Nephron (organoid): ENCODE measurements around the gene C1orf174.

Source experiments
- H3K27ac Mint-ChIP-seq, 3 experiments: 2 replicates each; pipeline ENCODE4 v1.8.0; 2020; ENCODE audit warnings: mixed read lengths in 3 of 3, mild to moderate bottlenecking in 2 of 3, moderate library complexity in 1 of 3
- H3K27me3 Mint-ChIP-seq: 2 replicates; pipeline ENCODE4 v1.8.0; 2021; ENCODE audit warnings: low read depth, mild to moderate bottlenecking, moderate library complexity, mixed read lengths
- H3K36me3 Mint-ChIP-seq: 2 replicates; pipeline ENCODE4 v1.8.0; 2020; ENCODE audit warnings: low read depth, mixed read lengths
- H3K4me1 Mint-ChIP-seq: 2 replicates; pipeline ENCODE4 v1.8.0; 2020; ENCODE audit warnings: mixed read lengths
- H3K4me3 Mint-ChIP-seq, 3 experiments: 2 replicates each; pipeline ENCODE4 v1.8.0; 2020; ENCODE audit warnings: mild to moderate bottlenecking in 3 of 3, mixed read lengths in 3 of 3, moderate library complexity in 2 of 3
- H3K9me3 Mint-ChIP-seq: 2 replicates; pipeline ENCODE4 v1.8.0; 2020; ENCODE audit warnings: mixed read lengths
- TF ChIP-seq, protein P1 (sequence below), 3 experiments: fragments of 200-600 bp; sonication (generic); IDR thresholded peaks; one replicate each; pipeline ENCODE4 v1.5.0; 2021; ENCODE audit warnings: antibody characterized with exemption in 3 of 3; ENCODE audit not compliant: unreplicated experiment in 3 of 3

The C1orf174 gene

GRCh38 chr1:3896396-3897000 is 3.6 kb downstream of the C1orf174 start:
- Mint-ChIP-seq H3K27ac (no peak overlapping the region), H3K9me3 (peaks cover 16% of the 10 kb centered on the region), H3K4me3 (peak overlapping the region; percentile 10 to 57 (median 39)), H3K4me1 (peaks cover 11% of the 10 kb centered on the region), H3K36me3 (peaks cover 47% of the 10 kb centered on the region), H3K27me3 (no peaks in the 10 kb centered on the region)
- TF ChIP-seq, protein P1, sequence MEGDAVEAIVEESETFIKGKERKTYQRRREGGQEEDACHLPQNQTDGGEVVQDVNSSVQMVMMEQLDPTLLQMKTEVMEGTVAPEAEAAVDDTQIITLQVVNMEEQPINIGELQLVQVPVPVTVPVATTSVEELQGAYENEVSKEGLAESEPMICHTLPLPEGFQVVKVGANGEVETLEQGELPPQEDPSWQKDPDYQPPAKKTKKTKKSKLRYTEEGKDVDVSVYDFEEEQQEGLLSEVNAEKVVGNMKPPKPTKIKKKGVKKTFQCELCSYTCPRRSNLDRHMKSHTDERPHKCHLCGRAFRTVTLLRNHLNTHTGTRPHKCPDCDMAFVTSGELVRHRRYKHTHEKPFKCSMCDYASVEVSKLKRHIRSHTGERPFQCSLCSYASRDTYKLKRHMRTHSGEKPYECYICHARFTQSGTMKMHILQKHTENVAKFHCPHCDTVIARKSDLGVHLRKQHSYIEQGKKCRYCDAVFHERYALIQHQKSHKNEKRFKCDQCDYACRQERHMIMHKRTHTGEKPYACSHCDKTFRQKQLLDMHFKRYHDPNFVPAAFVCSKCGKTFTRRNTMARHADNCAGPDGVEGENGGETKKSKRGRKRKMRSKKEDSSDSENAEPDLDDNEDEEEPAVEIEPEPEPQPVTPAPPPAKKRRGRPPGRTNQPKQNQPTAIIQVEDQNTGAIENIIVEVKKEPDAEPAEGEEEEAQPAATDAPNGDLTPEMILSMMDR (IDR thresholded peaks at IDR 0.05; ENCODE audit: unreplicated experiment in 3 of 3), result no peak

- peak overlapping the region; percentile 21 to 51 (median 39) for H3K4me3 Mint-ChIP-seq
- peaks cover 48% of the 10 kb centered on the region for H3K36me3 Mint-ChIP-seq
- H3K27me3 Mint-ChIP-seq, result no peaks in the 10 kb centered on the region
- H3K9me3 Mint-ChIP-seq, result peaks cover 16% of the 10 kb centered on the region
- H3K4me1 Mint-ChIP-seq, result peaks cover 11% of the 10 kb centered on the region
- TF ChIP-seq, protein P1 (IDR thresholded peaks at IDR 0.05; ENCODE audit: unreplicated experiment in 3 of 3), result no peak
- no peak overlapping the region for H3K27ac Mint-ChIP-seq
These were observed 4.1 kb downstream of the C1orf174 start for GRCh38 chr1:3895951-3896325.

DNA sequence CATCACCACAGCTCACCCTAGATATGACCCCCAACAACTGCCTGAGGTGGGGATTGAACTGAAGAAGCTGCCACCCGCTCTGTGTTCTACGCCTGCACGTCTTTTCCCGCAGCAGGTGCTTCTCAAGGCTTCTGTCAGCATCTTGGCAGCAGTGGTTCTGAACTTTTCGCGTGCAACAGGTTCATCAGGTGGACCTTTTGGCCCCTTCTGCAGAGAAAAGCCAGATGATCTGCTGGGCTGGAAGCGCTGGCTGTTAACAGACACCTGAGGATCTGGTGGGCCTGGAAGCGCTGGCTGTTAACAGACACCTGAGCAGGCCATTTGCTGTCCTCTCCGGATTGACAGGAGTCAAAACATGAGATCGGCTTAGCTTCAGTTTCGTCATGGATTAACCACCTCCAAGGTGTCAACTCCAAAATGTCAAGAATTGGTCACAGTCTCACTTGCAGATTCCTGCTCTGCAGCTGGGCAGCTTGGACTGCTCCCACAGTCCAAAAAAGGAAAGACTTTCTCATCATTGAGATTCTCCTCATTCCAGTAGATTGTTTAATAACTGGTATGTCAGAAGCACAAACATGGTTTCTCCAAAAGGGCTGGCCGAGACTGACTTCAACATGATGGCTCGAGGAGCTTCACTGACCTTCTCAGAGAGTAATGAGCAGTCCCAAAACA is 4.7 kb downstream of the C1orf174 start:
- H3K4me1 Mint-ChIP-seq, result peaks cover 11% of the 10 kb centered on the region
- no peaks in the 10 kb centered on the region for H3K27me3 Mint-ChIP-seq
- peaks cover 16% of the 10 kb centered on the region for H3K9me3 Mint-ChIP-seq
- TF ChIP-seq, protein P1 (IDR thresholded peaks at IDR 0.05; ENCODE audit: unreplicated experiment in 3 of 3), result no peak
- peak overlapping the region; percentile 9 to 51 (median 21) for H3K4me3 Mint-ChIP-seq
- H3K36me3 Mint-ChIP-seq, result peaks cover 53% of the 10 kb centered on the region
- no peak overlapping the region for H3K27ac Mint-ChIP-seq

- H3K36me3 Mint-ChIP-seq, result peaks cover 60% of the 10 kb centered on the region
- no peak overlapping the region for H3K27ac Mint-ChIP-seq
- H3K4me1 Mint-ChIP-seq, result peaks cover 11% of the 10 kb centered on the region
- H3K9me3 Mint-ChIP-seq, result peaks cover 16% of the 10 kb centered on the region
- H3K27me3 Mint-ChIP-seq, result no peaks in the 10 kb centered on the region
- H3K4me3 Mint-ChIP-seq, result no peak overlapping the region
- TF ChIP-seq, protein P1 (IDR thresholded peaks at IDR 0.05; ENCODE audit: unreplicated experiment in 3 of 3), result no peak
These were observed 5.3 kb downstream of the C1orf174 start for GRCh38 chr1:3894626-3895278.

DNA sequence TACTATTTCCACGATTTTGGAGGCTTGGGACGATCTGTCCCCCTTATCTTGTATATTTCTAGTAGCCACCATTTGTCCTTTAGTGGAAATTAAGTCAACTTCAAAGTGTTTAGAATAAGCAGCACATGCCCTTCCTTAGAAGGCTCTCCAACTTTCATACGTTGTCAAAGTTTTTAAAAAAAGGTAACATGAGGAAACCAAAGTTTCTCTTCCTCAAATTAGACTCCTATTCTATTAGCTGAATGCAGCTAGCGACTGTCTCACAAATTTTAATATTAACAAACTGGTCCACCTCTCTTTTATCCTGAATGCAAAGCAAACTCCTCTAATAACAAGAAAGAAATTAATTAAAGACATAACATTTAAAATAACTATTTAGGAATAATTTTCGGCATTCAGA is 6.9 kb downstream of the C1orf174 start:
- TF ChIP-seq, protein P1 (IDR thresholded peaks at IDR 0.05; ENCODE audit: unreplicated experiment in 3 of 3), result no peak
- Mint-ChIP-seq H3K27me3 (no peaks in the 10 kb centered on the region), H3K9me3 (peaks cover 9% of the 10 kb centered on the region), H3K4me1 (peaks cover 5% of the 10 kb centered on the region), H3K36me3 (peaks cover 63% of the 10 kb centered on the region), H3K27ac (no peak overlapping the region), H3K4me3 (no peak overlapping the region)
